GM10266 (cell line): ENCODE results near the gene TRAPPC14.

Experiments
- DNase-seq: peaks from one replicate; pipeline ENCODE4 v3.0.0; 2012; ENCODE audit errors: extremely low spot score
- TF ChIP-seq, protein P1 (sequence below): IDR thresholded peaks from 2 replicates; pipeline ENCODE4 v1.5.1; 2012; ENCODE audit warnings: mild to moderate bottlenecking, low read depth; ENCODE audit not compliant: control insufficient read depth, insufficient read depth; ENCODE audit errors: missing control alignments

Gene TRAPPC14

DNA sequence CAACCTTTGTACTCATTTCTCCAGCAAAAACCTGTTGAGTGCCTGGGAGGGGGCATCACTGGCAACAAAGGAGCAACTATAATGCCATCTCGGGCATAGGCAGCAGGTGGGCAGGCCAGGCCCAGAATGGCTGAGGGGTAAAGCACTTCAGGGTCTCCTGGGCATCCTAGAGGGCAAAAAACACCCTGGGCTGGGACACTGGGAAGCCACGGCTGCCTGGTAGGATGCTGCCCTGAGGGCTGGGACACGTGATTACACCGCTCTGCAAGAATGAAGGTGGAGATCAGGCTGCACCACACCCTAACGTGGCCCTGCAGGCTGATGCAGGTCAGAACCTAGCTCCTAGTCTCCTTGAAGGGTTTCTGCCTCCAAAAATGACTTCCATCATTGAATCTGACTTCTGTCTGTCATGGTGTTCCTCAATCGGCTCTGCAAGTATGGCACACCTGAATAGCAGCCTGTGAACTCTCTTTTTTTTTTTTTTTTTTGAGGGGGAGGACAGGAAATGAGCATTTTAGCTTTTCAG is 4.5 kb upstream of the TRAPPC14 start:
- DNase-seq: no peak
- TF ChIP-seq, protein P1, sequence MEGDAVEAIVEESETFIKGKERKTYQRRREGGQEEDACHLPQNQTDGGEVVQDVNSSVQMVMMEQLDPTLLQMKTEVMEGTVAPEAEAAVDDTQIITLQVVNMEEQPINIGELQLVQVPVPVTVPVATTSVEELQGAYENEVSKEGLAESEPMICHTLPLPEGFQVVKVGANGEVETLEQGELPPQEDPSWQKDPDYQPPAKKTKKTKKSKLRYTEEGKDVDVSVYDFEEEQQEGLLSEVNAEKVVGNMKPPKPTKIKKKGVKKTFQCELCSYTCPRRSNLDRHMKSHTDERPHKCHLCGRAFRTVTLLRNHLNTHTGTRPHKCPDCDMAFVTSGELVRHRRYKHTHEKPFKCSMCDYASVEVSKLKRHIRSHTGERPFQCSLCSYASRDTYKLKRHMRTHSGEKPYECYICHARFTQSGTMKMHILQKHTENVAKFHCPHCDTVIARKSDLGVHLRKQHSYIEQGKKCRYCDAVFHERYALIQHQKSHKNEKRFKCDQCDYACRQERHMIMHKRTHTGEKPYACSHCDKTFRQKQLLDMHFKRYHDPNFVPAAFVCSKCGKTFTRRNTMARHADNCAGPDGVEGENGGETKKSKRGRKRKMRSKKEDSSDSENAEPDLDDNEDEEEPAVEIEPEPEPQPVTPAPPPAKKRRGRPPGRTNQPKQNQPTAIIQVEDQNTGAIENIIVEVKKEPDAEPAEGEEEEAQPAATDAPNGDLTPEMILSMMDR: no peak

DNA sequence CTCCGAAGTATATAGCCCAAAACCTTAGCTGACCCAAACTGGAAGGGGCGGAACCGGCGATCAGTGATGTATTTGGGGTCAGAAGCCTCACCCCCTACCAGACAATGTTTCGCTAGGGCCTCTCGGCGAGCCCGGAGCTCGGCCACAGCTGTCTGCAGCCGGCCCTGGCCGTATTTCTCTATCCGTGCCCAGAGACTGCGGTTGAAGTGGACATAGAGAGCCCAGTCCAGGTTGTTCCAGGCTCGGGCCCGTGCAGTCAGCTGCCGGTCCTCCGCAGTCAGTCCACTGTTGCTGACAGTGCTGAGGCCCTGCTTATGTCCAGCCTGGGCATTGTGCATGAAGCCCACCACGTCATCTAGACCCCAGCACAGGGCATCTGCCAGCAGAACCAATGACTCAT is 1.5 kb upstream of the TRAPPC14 start:
- DNase-seq: no peak
- TF ChIP-seq, protein P1: no peak

GRCh38 chr7:100159099-100159623 is 638 bp upstream of the TRAPPC14 start:
- TF ChIP-seq, protein P1: no peak
- no peak for DNase-seq

DNA sequence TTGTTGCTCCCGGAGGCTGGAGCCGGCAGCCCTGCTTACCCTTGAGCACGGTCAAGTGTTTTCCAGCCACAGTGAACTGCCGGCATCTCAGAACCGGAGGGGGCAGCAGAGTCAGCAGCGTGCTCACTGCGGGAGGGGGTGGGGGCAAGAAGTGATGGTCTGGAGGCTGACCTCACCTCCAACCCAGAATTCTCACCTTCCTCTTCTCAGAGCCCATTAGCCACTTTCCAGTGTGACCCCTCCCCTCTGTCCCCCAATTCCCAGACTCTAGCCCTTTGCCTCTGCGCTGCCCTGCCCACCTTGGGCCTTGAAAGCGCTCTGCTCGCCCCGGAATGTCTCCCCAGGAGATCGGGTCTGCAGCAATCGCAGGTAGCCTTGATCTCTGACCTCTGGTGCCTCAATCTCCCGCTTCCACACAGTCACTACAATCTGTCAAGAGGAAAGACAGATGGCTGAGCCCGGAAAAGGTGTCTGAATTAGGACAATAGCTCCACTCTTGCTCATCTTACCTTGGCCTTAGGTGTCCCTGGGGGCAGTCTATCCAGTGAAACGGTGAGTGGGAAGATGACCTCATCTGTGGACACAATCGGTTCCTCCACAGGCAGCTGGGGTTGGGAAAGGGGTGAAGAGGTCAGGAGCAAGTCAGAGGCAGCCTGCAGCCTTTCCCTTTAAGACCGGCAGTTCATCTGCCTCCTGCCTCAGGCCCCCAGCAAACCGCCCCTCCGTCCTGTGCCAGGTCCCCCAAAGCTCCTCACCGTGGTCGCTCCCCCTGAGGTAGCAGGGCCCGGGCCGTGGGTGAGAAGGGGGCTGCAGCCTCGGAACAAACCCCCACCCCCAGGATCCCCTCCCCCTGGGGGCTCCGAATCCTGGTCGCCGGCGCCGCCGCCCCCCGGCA is 942 bp downstream of the TRAPPC14 start:
- TF ChIP-seq, protein P1: no peak
- no peak for DNase-seq

GRCh38 chr7:100157069-100157333 is 1.5 kb downstream of the TRAPPC14 start:
- TF ChIP-seq, protein P1: no peak
- no peak for DNase-seq

- TF ChIP-seq, protein P1: no peak
- DNase-seq: no peak
Measured at GRCh38 chr7:100156331-100157068, 2.0 kb downstream of the TRAPPC14 start.
